Measurements from ENCODE around the gene VPS54.
A peak's percentile ranks its signal among the peaks of the same experiment; 100 is the strongest.
"Not testable (repeated sequence)": the region's sequence is repeated elsewhere in the genome, so short reads cannot be mapped to it uniquely, and the experiment has no call there.

VPS54 gene

GRCh38 chr2:64023485-64024258, 4.4 kb upstream of the VPS54 start:
- no peak for DNase-seq (ENCODE audit: low read depth in 3 of 3)

GRCh38 chr2:64021578-64021977, 2.4 kb upstream of the VPS54 start:
- DNase-seq (ENCODE audit: low read depth in 3 of 3): no peak

GRCh38 chr2:64019975-64020528, 824 bp upstream of the VPS54 start:
- DNase-seq (ENCODE audit: low read depth in 3 of 3): no peak

GRCh38 chr2:64018701-64019082, 536 bp downstream of the VPS54 start:
- peak; percentile 7 to 36 (median 13) for DNase-seq (ENCODE audit: low read depth in 3 of 3)

- no peak for DNase-seq (ENCODE audit: low read depth in 3 of 3)
These were observed 1.2 kb downstream of the VPS54 start for GRCh38 chr2:64017811-64018700.

GRCh38 chr2:64015898-64016297, 3.3 kb downstream of the VPS54 start:
- no peak for DNase-seq (ENCODE audit: low read depth in 3 of 3)

GRCh38 chr2:64015391-64015790, 3.8 kb downstream of the VPS54 start:
- DNase-seq (ENCODE audit: low read depth in 3 of 3): no peak

- DNase-seq (ENCODE audit: low read depth in 3 of 3): no peak
These were observed 4.6 kb downstream of the VPS54 start for GRCh38 chr2:64014628-64015027.

GRCh38 chr2:64013053-64013452, 6.2 kb downstream of the VPS54 start:
- no peak for DNase-seq (ENCODE audit: low read depth in 3 of 3)

GRCh38 chr2:64012115-64012514, 7.1 kb downstream of the VPS54 start:
- no peak for DNase-seq (ENCODE audit: low read depth in 3 of 3)

GRCh38 chr2:64008434-64009009, 10.7 kb downstream of the VPS54 start:
- no peak for DNase-seq (ENCODE audit: low read depth in 3 of 3)

- DNase-seq (ENCODE audit: low read depth in 3 of 3): no peak
These were observed 11.3 kb downstream of the VPS54 start for GRCh38 chr2:64007924-64008323.

- no peak for DNase-seq (ENCODE audit: low read depth in 3 of 3)
These were observed 13.4 kb downstream of the VPS54 start for GRCh38 chr2:64005707-64006356.

GRCh38 chr2:64003239-64003638, 16.0 kb downstream of the VPS54 start:
- no peak for DNase-seq (ENCODE audit: low read depth in 3 of 3)

- DNase-seq (ENCODE audit: low read depth in 3 of 3): no peak
These were observed 17.7 kb downstream of the VPS54 start for GRCh38 chr2:64001382-64002101.

- no peak for DNase-seq (ENCODE audit: low read depth in 3 of 3)
These were observed 18.4 kb downstream of the VPS54 start for GRCh38 chr2:64000630-64001381.

- no peak for DNase-seq (ENCODE audit: low read depth in 3 of 3)
These were observed 20.2 kb downstream of the VPS54 start for GRCh38 chr2:63999049-63999448.

GRCh38 chr2:63996582-63997198, 22.5 kb downstream of the VPS54 start:
- DNase-seq (ENCODE audit: low read depth in 3 of 3): not testable (repeated sequence)

GRCh38 chr2:63994329-63995070, 24.7 kb downstream of the VPS54 start:
- DNase-seq (ENCODE audit: low read depth in 3 of 3): not testable (repeated sequence)
